Measurements from ENCODE around the gene TRIM10. TPM values are rescaled to one million over a fixed set of nuclear protein-coding genes. Genes with fewer than 3 reads are reported as not detected.
"Not testable (repeated sequence)": the region's sequence is repeated elsewhere in the genome, so short reads cannot be mapped to it uniquely, and the experiment has no call there.

The TRIM10 gene
- polyA plus RNA-seq, 4 donors, result 1.4 to 6.4 (median 5.4) TPM

DNA sequence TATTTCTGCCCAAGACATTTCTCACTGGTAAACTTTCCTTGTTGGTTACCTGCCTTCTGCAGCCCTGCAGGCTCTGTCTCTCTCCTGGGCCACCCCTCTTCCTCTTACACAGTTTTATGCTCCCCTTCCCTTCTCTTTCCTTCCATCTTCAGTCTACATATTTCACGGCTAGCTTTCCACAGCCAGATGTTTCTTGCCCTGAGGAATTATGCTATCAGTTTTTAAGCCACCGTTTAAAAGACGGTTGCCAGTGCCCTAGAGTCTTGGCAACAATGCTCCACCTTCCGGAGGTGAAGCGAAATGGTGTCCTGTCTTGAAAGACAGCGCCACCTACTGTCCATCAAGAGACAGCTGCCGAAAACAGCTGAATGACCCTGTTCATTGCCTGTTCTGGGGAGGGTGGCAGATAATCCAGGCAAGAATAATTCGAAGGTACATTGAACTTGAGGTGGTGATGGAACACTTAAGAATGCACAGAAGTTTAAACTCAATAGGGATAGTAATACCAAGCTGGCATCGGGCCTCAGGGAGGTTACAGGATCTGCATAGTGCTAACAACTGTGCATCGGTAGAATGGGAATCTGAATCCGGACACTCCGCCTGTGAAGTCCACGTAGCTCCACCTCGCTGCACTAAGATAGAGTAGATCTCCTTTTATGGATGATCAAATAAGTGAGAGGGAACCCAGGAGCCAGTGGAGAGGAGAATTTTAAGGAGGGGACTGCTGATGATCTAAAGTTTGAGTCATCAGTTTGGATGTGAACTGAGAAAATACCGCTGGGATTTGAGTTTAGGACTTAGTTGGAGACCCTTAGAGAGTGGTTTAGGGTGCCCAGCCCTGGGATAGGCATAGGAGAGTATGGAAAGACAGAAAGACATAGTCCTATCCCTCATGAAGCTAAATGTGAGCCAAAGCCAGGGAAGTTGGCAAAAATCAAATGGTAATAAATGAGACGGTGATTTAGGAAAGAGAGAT is 29.8 kb downstream of the TRIM10 start:
- FAIRE-seq, result no peak
- H3K4me1 ChIP-seq (ENCODE audit: control insufficient read depth in 3 of 3, insufficient read depth in 2 of 3, low read depth in 1 of 3, low read length in 2 of 3), result peaks cover 0 to 55% (median 7%) of the 10 kb centered on the region in 3 donors
- H3K9me3 ChIP-seq (ENCODE audit: control insufficient read depth in 2 of 2, insufficient read depth in 1 of 2, low read depth in 1 of 2, low read length in 1 of 2), result peaks cover 0 to 2% of the 10 kb centered on the region in 2 donors
- peaks cover 0 to 17% (median 6%) of the 10 kb centered on the region in 3 donors for H3K27me3 ChIP-seq (ENCODE audit: control insufficient read depth in 3 of 3, insufficient read depth in 3 of 3, low read length in 3 of 3)
- peak; percentile 92 for DNase-seq
- no peak overlapping the region for H3K4me3 ChIP-seq (ENCODE audit: low read depth in 1 of 3, low read length in 3 of 3)
- H3K36me3 ChIP-seq (ENCODE audit: control insufficient read depth in 3 of 3, insufficient read depth in 2 of 3, low read depth in 1 of 3, low read length in 3 of 3), result no peaks in the 10 kb centered on the region
- 24 to 31% (median 29%) methylated on average over 16 of the region's 16 CpGs for WGBS, 3 donors
- peak overlapping the region; percentile 59 to 64 (median 59) for H3K27ac ChIP-seq (ENCODE audit: low read depth in 1 of 3, low read length in 2 of 3)

DNA sequence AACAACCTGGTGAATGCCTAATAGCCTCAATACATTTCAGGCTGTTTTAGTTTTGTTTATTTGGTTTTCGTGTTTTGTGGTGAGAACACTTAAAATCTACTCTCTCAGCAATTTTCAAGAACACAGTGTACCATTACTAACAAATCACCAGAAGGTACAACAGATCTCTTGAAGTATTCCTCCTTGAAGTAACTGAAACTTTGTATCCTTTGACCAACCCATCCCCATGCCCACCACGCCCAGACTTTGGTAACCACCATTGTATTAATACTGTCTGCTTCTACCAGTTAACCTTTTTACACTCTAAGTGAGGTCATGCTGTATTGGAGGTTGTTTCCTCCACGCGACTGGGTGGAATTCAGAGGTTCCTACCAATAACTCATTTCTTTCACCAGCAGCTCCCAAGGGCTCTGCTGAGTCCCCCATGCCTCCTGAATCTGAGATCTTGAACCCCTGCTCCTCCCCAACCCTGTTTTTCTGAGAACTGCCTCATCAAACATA is 30.8 kb downstream of the TRIM10 start:
- 47 to 63% (median 57%) methylated on average over 4 of the region's 4 CpGs for WGBS, 3 donors
- no peaks in the 10 kb centered on the region for H3K9me3 ChIP-seq (ENCODE audit: control insufficient read depth in 2 of 2, insufficient read depth in 1 of 2, low read depth in 1 of 2, low read length in 1 of 2)
- no peaks in the 10 kb centered on the region for H3K36me3 ChIP-seq (ENCODE audit: control insufficient read depth in 3 of 3, insufficient read depth in 2 of 3, low read depth in 1 of 3, low read length in 3 of 3)
- H3K4me3 ChIP-seq (ENCODE audit: low read depth in 1 of 3, low read length in 3 of 3), result no peak overlapping the region
- peak overlapping the region in 2 of 3 donors; percentile 59 to 64 for H3K27ac ChIP-seq (ENCODE audit: low read depth in 1 of 3, low read length in 2 of 3)
- peaks cover 0 to 46% (median 7%) of the 10 kb centered on the region in 3 donors for H3K4me1 ChIP-seq (ENCODE audit: control insufficient read depth in 3 of 3, insufficient read depth in 2 of 3, low read depth in 1 of 3, low read length in 2 of 3)
- FAIRE-seq, result no peak
- H3K27me3 ChIP-seq (ENCODE audit: control insufficient read depth in 3 of 3, insufficient read depth in 3 of 3, low read length in 3 of 3), result peaks cover 0 to 17% (median 6%) of the 10 kb centered on the region in 3 donors
- no peak for DNase-seq

DNA sequence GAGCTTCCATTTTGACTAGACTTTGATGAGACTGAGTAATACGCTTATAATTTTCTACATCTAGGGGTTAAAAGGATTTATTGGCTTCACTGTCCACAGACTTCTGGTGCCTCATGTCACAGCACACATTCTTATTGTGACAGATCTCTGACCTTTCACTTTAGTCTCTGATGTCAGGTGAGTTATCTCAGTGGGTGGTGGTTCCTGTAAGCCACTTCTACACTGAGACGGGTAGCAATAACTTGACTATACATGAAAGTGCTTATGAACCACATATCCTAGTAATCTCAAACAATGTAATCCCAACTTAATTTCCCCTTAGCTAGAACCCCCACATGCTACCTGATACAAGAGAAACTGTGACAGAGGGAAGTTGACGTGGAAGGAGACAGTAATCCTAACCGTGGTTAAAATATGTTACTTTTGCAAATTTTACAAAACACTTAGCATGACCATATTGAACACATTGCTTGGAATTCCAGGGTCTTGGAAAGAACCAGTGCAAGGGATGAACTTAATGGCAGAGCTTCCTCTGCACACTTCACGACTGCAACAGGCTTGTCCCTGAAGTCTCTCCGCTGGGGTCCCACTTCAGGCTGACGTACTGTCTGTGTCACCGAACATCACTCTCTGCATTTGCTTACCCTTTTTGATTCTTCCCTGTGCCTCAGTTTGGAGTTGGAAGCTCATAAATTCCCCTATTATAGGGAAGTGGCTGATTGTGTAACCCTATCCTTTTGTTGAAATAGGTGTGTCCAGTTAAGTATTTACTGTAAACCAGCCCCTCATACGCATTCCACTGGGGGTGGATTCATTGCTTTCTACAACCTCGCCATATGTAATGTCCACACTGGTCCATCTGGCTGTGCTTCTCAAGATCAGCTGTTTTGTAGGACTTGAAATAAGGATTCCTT is 31.5 kb downstream of the TRIM10 start:
- no peak for FAIRE-seq
- H3K27me3 ChIP-seq (ENCODE audit: control insufficient read depth in 3 of 3, insufficient read depth in 3 of 3, low read length in 3 of 3), result peaks cover 0 to 14% (median 6%) of the 10 kb centered on the region in 3 donors
- no peak overlapping the region for H3K4me3 ChIP-seq (ENCODE audit: low read depth in 1 of 3, low read length in 3 of 3)
- H3K36me3 ChIP-seq (ENCODE audit: control insufficient read depth in 3 of 3, insufficient read depth in 2 of 3, low read depth in 1 of 3, low read length in 3 of 3), result no peaks in the 10 kb centered on the region
- WGBS, 3 donors, result 62 to 69% (median 63%) methylated on average over 10 of the region's 10 CpGs
- no peaks in the 10 kb centered on the region for H3K9me3 ChIP-seq (ENCODE audit: control insufficient read depth in 2 of 2, insufficient read depth in 1 of 2, low read depth in 1 of 2, low read length in 1 of 2)
- H3K27ac ChIP-seq (ENCODE audit: low read depth in 1 of 3, low read length in 2 of 3), result peak overlapping the region in 2 of 3 donors; percentile 54 to 59
- H3K4me1 ChIP-seq (ENCODE audit: control insufficient read depth in 3 of 3, insufficient read depth in 2 of 3, low read depth in 1 of 3, low read length in 2 of 3), result peaks cover 0 to 41% (median 7%) of the 10 kb centered on the region in 3 donors
- peak; percentile 65 to 68 for DNase-seq

DNA sequence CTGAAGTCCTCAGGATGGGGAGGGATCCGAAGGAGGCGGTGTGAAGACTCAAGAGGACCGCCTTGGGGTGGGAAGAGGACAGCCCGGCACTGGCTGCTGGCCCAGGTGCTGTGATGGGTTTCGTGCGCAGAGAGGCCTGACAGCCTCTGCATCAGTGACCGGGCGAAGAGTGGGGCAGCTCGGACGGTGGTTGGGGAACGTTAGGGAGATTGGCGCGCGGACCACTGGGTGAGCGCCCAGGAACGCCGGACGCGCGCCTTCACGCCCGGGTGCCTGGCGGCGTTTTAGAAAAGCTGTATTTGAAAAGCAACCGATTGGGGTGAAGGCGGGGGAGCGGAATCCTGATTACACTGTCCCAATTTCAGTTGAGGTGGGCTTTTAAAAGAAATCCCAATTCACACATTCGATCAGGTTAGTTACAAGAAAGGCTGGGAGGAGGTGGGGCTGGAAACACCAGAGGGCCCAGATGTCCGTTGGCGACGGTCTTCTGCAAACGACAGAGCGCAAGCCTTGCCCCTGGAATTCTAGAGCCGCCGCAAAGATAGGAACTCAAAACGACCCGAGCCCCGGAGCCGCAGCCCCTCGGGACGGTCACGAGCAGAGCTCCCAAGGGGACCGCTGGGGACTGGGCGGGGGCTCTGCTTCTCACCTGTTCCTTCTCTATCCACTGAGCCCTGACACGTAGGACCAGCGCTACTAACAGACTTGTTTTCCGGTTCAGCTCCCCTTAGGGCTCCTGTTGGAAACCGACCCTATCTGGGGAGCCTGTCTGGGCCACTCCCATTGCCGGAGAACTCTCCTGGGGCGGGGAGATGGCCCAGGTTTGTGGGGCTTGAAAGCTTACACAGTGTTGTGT is 33.5 kb downstream of the TRIM10 start:
- peak in 1 of 2 donors; percentile 28 for DNase-seq
- Histone ChIP-seq H3K27ac (ENCODE audit: low read depth in 1 of 3, low read length in 2 of 3) (no peak overlapping the region), H3K9me3 (ENCODE audit: control insufficient read depth in 2 of 2, insufficient read depth in 1 of 2, low read depth in 1 of 2, low read length in 1 of 2) (no peaks in the 10 kb centered on the region), H3K27me3 (ENCODE audit: control insufficient read depth in 3 of 3, insufficient read depth in 3 of 3, low read length in 3 of 3) (peaks cover 0 to 14% (median 6%) of the 10 kb centered on the region in 3 donors), H3K36me3 (ENCODE audit: control insufficient read depth in 3 of 3, insufficient read depth in 2 of 3, low read depth in 1 of 3, low read length in 3 of 3) (no peaks in the 10 kb centered on the region), H3K4me1 (ENCODE audit: control insufficient read depth in 3 of 3, insufficient read depth in 2 of 3, low read depth in 1 of 3, low read length in 2 of 3) (peaks cover 0 to 49% (median 7%) of the 10 kb centered on the region in 3 donors), H3K4me3 (ENCODE audit: low read depth in 1 of 3, low read length in 3 of 3) (peak overlapping the region in 1 of 3 donors; percentile 31)
- FAIRE-seq, result no peak
- 41 to 79% (median 78%) methylated on average over 47 to 50 of the region's 50 CpGs for WGBS, 3 donors

DNA sequence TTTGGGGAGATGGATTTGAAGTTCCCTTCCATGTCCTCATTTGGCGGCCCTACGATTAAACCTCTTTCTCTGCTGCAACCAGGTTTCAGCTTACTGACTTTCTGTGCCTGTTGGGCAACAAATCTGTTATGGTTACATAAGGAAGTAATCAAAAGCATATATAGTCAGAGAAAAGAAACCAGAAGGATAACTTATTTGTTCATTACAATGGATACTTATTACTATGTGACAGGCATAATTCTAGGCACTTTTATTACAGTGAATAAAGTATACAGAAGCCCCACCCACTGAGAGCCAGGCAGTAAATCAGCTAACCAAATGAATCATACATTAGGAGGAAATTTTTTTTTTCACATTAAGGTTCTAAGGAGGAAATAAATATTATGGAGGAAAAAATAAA is 38.5 kb downstream of the TRIM10 start:
- H3K27ac ChIP-seq (ENCODE audit: low read depth in 1 of 3, low read length in 2 of 3), result peak overlapping the region; percentile 50 to 85 (median 57)
- no peaks in the 10 kb centered on the region for H3K9me3 ChIP-seq (ENCODE audit: control insufficient read depth in 2 of 2, insufficient read depth in 1 of 2, low read depth in 1 of 2, low read length in 1 of 2)
- WGBS, 3 donors, result 21 to 58% (median 23%) methylated on average over 2 of the region's 2 CpGs
- H3K36me3 ChIP-seq (ENCODE audit: control insufficient read depth in 3 of 3, insufficient read depth in 2 of 3, low read depth in 1 of 3, low read length in 3 of 3), result no peaks in the 10 kb centered on the region
- no peak overlapping the region for H3K4me3 ChIP-seq (ENCODE audit: low read depth in 1 of 3, low read length in 3 of 3)
- DNase-seq (peak; percentile 65 to 90), FAIRE-seq (peak; percentile 88)
- peaks cover 0 to 6% (median 2%) of the 10 kb centered on the region in 3 donors for H3K27me3 ChIP-seq (ENCODE audit: control insufficient read depth in 3 of 3, insufficient read depth in 3 of 3, low read length in 3 of 3)
- peaks cover 0 to 32% (median 2%) of the 10 kb centered on the region in 3 donors for H3K4me1 ChIP-seq (ENCODE audit: control insufficient read depth in 3 of 3, insufficient read depth in 2 of 3, low read depth in 1 of 3, low read length in 2 of 3)

DNA sequence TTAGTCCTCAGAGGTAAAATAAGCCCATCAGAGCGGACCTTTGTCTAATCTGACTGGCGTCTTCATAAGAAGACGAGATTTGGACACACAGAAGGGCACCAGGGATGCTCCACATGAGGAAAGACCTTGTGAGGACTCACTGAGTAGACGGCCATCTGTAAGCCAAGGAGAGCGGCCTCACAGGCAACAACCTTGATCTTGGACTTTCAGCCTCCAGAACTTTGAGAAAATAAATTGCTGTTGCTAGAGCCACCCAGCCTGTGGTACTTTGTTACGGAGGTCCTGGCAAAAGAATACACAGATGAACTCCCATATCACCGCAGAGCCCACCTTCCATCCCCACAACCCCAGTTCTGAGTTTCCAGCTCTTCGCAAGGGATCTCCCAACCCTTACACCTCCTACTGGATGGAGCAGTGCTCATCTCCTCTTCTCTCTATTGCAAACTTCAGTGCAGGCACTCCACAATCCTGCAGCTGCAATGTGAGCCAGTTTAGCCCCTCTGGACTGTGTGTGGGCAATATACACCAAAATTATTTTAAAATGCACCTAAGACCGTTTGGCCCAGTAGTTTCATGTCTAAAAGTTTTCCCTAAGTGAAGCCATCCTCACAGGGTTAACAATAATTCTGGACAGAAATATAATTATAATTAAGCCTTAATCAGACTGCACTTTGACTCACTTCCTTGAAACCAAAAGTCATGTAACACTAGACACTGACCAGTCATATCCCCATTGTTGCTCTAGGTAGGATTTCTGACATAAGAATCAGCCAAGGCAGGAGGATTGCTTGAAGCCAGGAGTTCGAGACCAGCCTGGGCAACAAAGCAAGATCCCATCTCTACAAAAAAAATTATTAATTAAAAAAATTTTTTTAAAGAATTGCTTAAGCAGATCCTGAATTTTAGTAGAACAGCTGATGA is 39.3 kb downstream of the TRIM10 start:
- Histone ChIP-seq H3K4me1 (ENCODE audit: control insufficient read depth in 3 of 3, insufficient read depth in 2 of 3, low read depth in 1 of 3, low read length in 2 of 3) (peaks cover 0 to 32% (median 2%) of the 10 kb centered on the region in 3 donors), H3K9me3 (ENCODE audit: control insufficient read depth in 2 of 2, insufficient read depth in 1 of 2, low read depth in 1 of 2, low read length in 1 of 2) (no peaks in the 10 kb centered on the region), H3K27me3 (ENCODE audit: control insufficient read depth in 3 of 3, insufficient read depth in 3 of 3, low read length in 3 of 3) (no peaks in the 10 kb centered on the region), H3K27ac (ENCODE audit: low read depth in 1 of 3, low read length in 2 of 3) (peak overlapping the region in 1 of 3 donors; percentile 74), H3K4me3 (ENCODE audit: low read depth in 1 of 3, low read length in 3 of 3) (no peak overlapping the region), H3K36me3 (ENCODE audit: control insufficient read depth in 3 of 3, insufficient read depth in 2 of 3, low read depth in 1 of 3, low read length in 3 of 3) (no peaks in the 10 kb centered on the region)
- DNase-seq, result peak in 1 of 2 donors; percentile 52
- WGBS, 3 donors, result 74 to 81% (median 77%) methylated on average over 10 of the region's 10 CpGs
- FAIRE-seq, result no peak

DNA sequence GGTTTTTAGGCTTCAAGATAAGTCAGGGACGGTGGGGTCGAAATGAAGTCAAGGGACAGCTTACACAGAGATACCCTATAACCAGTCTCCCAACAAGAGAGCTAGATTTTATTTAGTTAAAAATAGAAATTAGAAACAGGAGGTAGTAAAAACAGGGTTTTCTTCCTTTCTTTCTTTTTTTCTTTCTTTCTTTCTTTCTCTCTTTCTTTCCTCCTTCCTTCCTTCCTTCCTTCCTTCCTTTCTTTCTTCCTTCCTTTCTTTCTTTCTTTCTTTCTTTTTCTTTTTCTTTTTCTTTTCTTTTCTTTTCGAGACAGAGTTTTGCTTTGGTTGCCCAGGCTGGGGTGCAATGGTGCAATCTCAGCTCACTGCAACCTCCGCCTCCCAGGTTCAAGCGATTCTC is 42.3 kb downstream of the TRIM10 start:
- H3K27ac ChIP-seq (ENCODE audit: low read depth in 1 of 3, low read length in 2 of 3); H3K27me3 ChIP-seq (ENCODE audit: control insufficient read depth in 3 of 3, insufficient read depth in 3 of 3, low read length in 3 of 3); FAIRE-seq; DNase-seq; H3K36me3 ChIP-seq (ENCODE audit: control insufficient read depth in 3 of 3, insufficient read depth in 2 of 3, low read depth in 1 of 3, low read length in 3 of 3); H3K4me3 ChIP-seq (ENCODE audit: low read depth in 1 of 3, low read length in 3 of 3); H3K9me3 ChIP-seq (ENCODE audit: control insufficient read depth in 2 of 2, insufficient read depth in 1 of 2, low read depth in 1 of 2, low read length in 1 of 2): not testable (repeated sequence)
- peaks cover 0 to 35% (median 2%) of the 10 kb centered on the region in 3 donors for H3K4me1 ChIP-seq (ENCODE audit: control insufficient read depth in 3 of 3, insufficient read depth in 2 of 3, low read depth in 1 of 3, low read length in 2 of 3)
- 94 to 96% (median 95%) methylated on average over 5 of the region's 5 CpGs for WGBS, 3 donors

Data from small intestine (tissue), 7 donors.